Endodermal cell (in vitro differentiated cells): Measurements from ENCODE around the gene GSTM4. TPM values are rescaled to one million over a fixed set of nuclear protein-coding genes. Genes with fewer than 3 reads are reported as not detected.
A peak's percentile ranks its signal among the peaks of the same experiment; 100 is the strongest.
"Not testable (repeated sequence)": the region's sequence is repeated elsewhere in the genome, so short reads cannot be mapped to it uniquely, and the experiment has no call there.

ENCODE experiments used
- DNase-seq: peaks from one replicate; pipeline ENCODE4 v3.0.0-alpha.2; 2017
- H3K27ac ChIP-seq: 2 replicates; pipeline ENCODE4 v1.5.1; 2013; ENCODE audit warnings: mild to moderate bottlenecking, low read depth, low read length, moderate library complexity
- H3K27me3 ChIP-seq: 2 replicates; pipeline ENCODE4 v1.6.1; 2013; ENCODE audit warnings: mild to moderate bottlenecking, low read length, moderate library complexity; ENCODE audit not compliant: insufficient read depth, control insufficient read depth, poor library complexity, severe bottlenecking
- H3K36me3 ChIP-seq: 2 replicates; pipeline ENCODE4 v1.7.0; 2013; ENCODE audit warnings: mild to moderate bottlenecking, low read length, moderate library complexity; ENCODE audit not compliant: control insufficient read depth, insufficient read depth
- H3K4me1 ChIP-seq: one replicate; pipeline ENCODE4 v1.7.0; 2013; ENCODE audit warnings: low read length; ENCODE audit not compliant: control insufficient read depth, insufficient read depth
- H3K4me3 ChIP-seq: 2 replicates; pipeline ENCODE4 v1.5.1; 2013; ENCODE audit warnings: mild to moderate bottlenecking, low read length, moderate library complexity
- H3K9ac ChIP-seq: 2 replicates; pipeline ENCODE4 v1.6.1; 2013; ENCODE audit warnings: mild to moderate bottlenecking, low read length, moderate library complexity; ENCODE audit not compliant: poor library complexity, severe bottlenecking; ENCODE audit errors: extremely low read depth
- H3K9me3 ChIP-seq: 2 replicates; pipeline ENCODE4 v1.6.1; 2013; ENCODE audit warnings: mild to moderate bottlenecking, low read length, moderate library complexity; ENCODE audit not compliant: control insufficient read depth
- H3K27ac Mint-ChIP-seq: 2 replicates; pipeline ENCODE4 v1.8.0; 2020; ENCODE audit warnings: mixed read lengths
- H3K27me3 Mint-ChIP-seq: 2 replicates; pipeline ENCODE4 v1.8.0; 2021; ENCODE audit warnings: mild to moderate bottlenecking, mixed read lengths; ENCODE audit not compliant: insufficient read depth
- H3K36me3 Mint-ChIP-seq: 2 replicates; pipeline ENCODE4 v1.8.0; 2020; ENCODE audit warnings: low read depth, mixed read lengths
- H3K4me1 Mint-ChIP-seq: 2 replicates; pipeline ENCODE4 v1.8.0; 2020; ENCODE audit warnings: mixed read lengths
- H3K4me3 Mint-ChIP-seq: 2 replicates; pipeline ENCODE4 v1.8.0; 2020; ENCODE audit warnings: mild to moderate bottlenecking, moderate library complexity, mixed read lengths
- H3K9me3 Mint-ChIP-seq: 2 replicates; pipeline ENCODE4 v1.8.0; 2020; ENCODE audit warnings: mild to moderate bottlenecking, mixed read lengths
- WGBS, 2 experiments: methylation state at CpG; one replicate each; pipeline versions ENCODE4 v1.1.5 to v1.1.7; 2013; ENCODE audit warnings: missing lambda C conversion rate in 2 of 2, mixed read lengths in 1 of 2; ENCODE audit not compliant: insufficient coverage in 1 of 2, insufficient read length in 1 of 2; 5-methylcytosine and 5-hydroxymethylcytosine counted together
- total RNA-seq, 2 donors: library from RNA; stranded (reverse); fragmentation: NEBNext Ultra II Directional in 1 of 2; extraction: Animal tissue kit (Norgen Biotek cat#: 25700) in 1 of 2; gene quantifications; 2 replicates in 1 of 2; 3 replicates in 1 of 2; pipeline ENCODE4 v1.2.1, GENCODE V29; 2021
- TF ChIP-seq, protein P1 (sequence below): fragments of 200-600 bp; sonication (generic); conservative IDR thresholded peaks from 2 replicates; pipeline ENCODE4 v1.5.0; 2021; ENCODE audit warnings: antibody characterized with exemption, mild to moderate bottlenecking

GSTM4 gene
- total RNA-seq, 2 donors from 2014 or later, result 20.1 to 28.5 TPM

DNA sequence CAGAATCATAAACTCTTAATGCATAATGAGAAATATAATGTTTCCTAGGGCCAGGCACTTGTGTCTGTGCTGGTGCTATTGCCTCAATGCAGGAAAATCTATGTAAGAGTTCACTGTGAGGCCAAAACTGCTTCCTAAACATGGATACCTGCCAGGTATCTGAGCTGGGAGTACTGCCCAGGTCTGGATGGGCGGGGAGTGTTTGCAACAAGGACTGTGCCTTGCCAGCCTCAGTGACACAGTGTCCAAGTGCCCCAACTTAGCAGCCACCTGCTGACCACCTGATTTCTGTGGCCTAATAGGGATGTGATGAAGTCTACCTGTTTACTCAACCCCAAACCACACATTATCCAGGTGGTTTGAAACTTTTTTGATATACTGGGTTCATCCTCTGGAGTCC, 29.5 kb downstream of the GSTM4 start:
- not testable (repeated sequence) for H3K4me1 Mint-ChIP-seq, H3K9me3 Mint-ChIP-seq, H3K4me3 Mint-ChIP-seq, H3K27me3 Mint-ChIP-seq, H3K36me3 ChIP-seq, H3K27ac Mint-ChIP-seq, H3K4me3 ChIP-seq, H3K27me3 ChIP-seq, H3K9me3 ChIP-seq, H3K4me1 ChIP-seq, H3K27ac ChIP-seq, DNase-seq, H3K9ac ChIP-seq, H3K36me3 Mint-ChIP-seq
- no CpG with 5 or more reads among the region's 1 CpG for WGBS, 2 experiments

- not testable (repeated sequence) for H3K4me3 Mint-ChIP-seq
- WGBS, 2 experiments, result no CpG with 5 or more reads among the region's 4 CpGs
These were observed 30.0 kb downstream of the GSTM4 start for GRCh38 chr1:109685890-109686289.

GRCh38 chr1:109687109-109687508, 31.2 kb downstream of the GSTM4 start:
- H3K27me3 ChIP-seq, H3K9ac ChIP-seq, H3K27me3 Mint-ChIP-seq, H3K4me1 ChIP-seq, H3K9me3 Mint-ChIP-seq, H3K4me1 Mint-ChIP-seq, H3K36me3 ChIP-seq, H3K36me3 Mint-ChIP-seq, H3K4me3 ChIP-seq, H3K9me3 ChIP-seq, DNase-seq, H3K27ac ChIP-seq: not testable (repeated sequence)
- 95% methylated on average over 6 of the region's 11 CpGs; no CpG with 5 or more reads in 1 of the 2 experiments for WGBS, 2 experiments
- H3K27ac Mint-ChIP-seq, result peak overlapping the region; percentile 66
- H3K4me3 Mint-ChIP-seq, result peak overlapping the region; percentile 55

More at GRCh38 chr1:109685890-109686289, 30.0 kb downstream of the GSTM4 start:
- not testable (repeated sequence) for H3K27me3 Mint-ChIP-seq, H3K9me3 Mint-ChIP-seq, H3K36me3 ChIP-seq, H3K4me1 Mint-ChIP-seq, H3K27ac Mint-ChIP-seq, H3K4me3 ChIP-seq, H3K4me1 ChIP-seq, H3K36me3 Mint-ChIP-seq, H3K27me3 ChIP-seq, H3K9me3 ChIP-seq, DNase-seq, H3K9ac ChIP-seq, H3K27ac ChIP-seq

DNA sequence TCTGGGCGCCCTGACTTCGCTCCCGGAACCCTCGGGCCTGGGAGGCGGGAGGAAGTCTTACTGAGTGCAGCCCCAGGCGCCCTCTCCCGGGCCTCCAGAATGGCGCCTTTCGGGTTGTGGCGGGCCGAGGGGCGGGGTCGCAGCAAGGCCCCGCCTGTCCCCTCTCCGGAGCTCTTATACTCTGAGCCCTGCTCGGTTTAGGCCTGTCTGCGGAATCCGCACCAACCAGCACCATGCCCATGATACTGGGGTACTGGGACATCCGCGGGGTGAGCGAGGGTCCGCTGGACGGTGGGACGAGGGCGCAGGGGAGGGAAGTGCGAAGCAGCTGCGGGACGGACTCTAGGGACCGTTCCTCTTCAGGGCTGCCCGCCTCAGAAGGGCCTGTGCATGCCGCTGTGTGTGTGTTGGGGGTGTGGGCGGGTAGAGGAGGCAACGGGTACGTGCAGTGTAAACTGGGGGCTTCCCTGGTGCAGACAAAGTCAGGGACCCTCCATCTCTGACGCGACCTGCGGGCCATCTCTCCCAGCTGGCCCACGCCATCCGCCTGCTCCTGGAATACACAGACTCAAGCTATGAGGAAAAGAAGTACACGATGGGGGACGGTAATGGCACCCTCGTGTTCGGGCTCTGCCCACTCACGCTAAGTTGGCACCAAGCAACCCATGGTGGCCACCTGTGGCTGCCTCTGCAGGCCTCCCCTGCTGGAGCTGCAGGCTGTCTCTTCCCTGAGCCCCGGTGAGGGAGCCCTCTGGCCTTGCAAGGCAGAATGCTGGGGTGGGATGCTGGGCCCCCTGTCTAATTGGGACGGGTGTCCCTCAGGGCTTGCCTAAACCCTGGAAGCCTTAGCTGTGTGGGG, 32.0 kb downstream of the GSTM4 start, which contains the start of gene GSTM1:
GSTM1 (plus strand) TSS at position 177 of the 859 bp plus-strand sequence; CDS start at position 234, 57 bp downstream.
- H3K4me1 ChIP-seq, result no peaks in the 10 kb centered on the region
- Mint-ChIP-seq H3K4me1 (no peaks in the 10 kb centered on the region), H3K27me3 (no peaks in the 10 kb centered on the region), H3K4me3 (peak within 1 kb of the TSS; percentile 55), H3K27ac (peak within 1 kb of the TSS; percentile 66), H3K36me3 (no peaks in the 10 kb centered on the region), H3K9me3 (peaks cover 7% of the 10 kb centered on the region)
- no peak within 1 kb of the TSS for H3K27ac ChIP-seq
- no peaks in the 10 kb centered on the region for H3K27me3 ChIP-seq
- H3K9ac ChIP-seq, result no peak within 1 kb of the TSS
- H3K36me3 ChIP-seq, result no peaks in the 10 kb centered on the region
- H3K4me3 ChIP-seq, result no peak within 1 kb of the TSS
- peak; percentile 87 for DNase-seq
- TF ChIP-seq, protein P1, sequence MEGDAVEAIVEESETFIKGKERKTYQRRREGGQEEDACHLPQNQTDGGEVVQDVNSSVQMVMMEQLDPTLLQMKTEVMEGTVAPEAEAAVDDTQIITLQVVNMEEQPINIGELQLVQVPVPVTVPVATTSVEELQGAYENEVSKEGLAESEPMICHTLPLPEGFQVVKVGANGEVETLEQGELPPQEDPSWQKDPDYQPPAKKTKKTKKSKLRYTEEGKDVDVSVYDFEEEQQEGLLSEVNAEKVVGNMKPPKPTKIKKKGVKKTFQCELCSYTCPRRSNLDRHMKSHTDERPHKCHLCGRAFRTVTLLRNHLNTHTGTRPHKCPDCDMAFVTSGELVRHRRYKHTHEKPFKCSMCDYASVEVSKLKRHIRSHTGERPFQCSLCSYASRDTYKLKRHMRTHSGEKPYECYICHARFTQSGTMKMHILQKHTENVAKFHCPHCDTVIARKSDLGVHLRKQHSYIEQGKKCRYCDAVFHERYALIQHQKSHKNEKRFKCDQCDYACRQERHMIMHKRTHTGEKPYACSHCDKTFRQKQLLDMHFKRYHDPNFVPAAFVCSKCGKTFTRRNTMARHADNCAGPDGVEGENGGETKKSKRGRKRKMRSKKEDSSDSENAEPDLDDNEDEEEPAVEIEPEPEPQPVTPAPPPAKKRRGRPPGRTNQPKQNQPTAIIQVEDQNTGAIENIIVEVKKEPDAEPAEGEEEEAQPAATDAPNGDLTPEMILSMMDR, result peak; percentile 53
- WGBS, 2 experiments, result no CpG with 5 or more reads among the region's 46 CpGs
- H3K9me3 ChIP-seq, result no peaks in the 10 kb centered on the region
